Measurements from ENCODE around the gene S1PR1. TPM values are rescaled to one million over a fixed set of nuclear protein-coding genes. Genes with fewer than 3 reads are reported as not detected.

The S1PR1 gene
- total RNA-seq, 2 experiments from 2014 or later = 56.0 to 68.2 TPM

DNA sequence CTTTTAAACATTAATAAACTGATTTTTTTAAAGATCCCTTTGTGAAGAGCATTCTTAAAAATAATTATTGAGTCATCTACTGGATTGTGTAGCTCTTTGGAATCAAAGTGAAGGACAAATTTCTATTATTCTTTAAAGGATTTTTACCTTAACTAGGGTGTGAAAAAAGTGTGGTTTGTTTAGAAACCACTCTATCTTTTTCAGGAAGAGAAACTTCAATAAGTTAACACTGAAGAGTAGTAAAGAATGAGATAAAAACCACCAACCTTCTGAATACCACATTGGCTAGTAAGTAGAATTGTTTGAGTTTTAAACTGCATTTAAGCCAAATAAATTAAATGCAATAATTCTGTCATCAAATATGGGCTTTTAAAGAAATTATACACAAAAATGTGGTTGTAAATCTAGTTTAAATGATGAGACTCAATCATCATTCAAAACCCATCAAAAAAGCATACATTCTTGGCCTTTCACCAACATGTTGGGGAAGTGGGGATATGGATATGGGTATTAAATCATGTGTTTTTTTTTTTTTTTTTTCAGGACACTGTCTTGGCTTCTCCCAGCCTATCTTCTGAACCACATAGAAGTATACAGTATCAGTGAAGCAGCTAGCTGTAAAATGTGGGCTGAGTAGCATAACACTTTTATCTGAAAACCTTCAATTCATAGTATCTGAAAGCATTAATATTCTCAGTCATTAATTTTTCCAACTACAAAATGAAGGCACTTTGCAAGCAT is 4.8 kb downstream of the S1PR1 start:
- Mint-ChIP-seq H3K36me3 (peaks cover 59% of the 10 kb centered on the region), H3K27ac (no peak overlapping the region), H3K4me1 (peaks cover 44% of the 10 kb centered on the region), H3K27me3 (no peaks in the 10 kb centered on the region), H3K4me3 (no peak overlapping the region), H3K9me3 (ENCODE audit: low read depth) (no peaks in the 10 kb centered on the region)
- DNase-seq (no peak), ATAC-seq (no peak)
- CTCF ChIA-PET = interaction anchor here (1.1 to 3.8 kb wide), 2 partner anchors 9 to 45 kb away, joined by 3 to 54 read pairs; no protein-coding TSS in a partner anchor

DNA sequence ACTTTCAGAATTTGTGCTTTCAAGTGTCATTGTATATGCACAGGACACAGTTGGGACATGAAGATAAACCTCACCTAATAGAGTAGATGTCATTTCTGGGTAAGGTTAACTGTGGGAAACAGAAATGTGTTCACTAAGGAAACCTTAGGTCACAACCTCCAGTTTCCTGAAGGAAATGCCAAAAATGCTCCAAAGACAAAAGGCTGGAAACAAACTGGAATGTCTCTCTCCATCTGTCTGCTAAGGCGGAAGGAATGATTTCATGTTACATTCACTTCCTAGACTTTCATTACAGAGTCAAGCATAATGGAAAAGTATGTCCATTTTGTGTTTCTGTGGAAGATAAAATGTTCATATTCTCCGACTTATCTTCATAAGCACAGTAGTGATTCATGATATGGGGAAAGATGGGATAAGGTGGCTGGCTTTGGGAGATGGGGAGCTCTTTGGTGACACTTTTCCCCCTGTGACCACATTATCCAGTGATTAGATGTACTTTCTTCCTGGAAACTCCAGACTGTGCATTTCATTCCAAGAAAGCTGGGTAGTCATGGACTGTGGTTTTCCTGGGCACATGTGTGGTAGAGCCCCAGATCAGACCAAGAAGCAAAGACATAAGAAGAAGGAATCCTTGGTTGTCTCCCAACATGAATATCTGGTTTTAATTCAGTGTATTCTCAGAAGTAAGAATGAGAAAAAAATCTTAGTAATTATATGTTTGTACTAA is 5.7 kb downstream of the S1PR1 start:
- H3K27ac Mint-ChIP-seq = no peak overlapping the region

DNA sequence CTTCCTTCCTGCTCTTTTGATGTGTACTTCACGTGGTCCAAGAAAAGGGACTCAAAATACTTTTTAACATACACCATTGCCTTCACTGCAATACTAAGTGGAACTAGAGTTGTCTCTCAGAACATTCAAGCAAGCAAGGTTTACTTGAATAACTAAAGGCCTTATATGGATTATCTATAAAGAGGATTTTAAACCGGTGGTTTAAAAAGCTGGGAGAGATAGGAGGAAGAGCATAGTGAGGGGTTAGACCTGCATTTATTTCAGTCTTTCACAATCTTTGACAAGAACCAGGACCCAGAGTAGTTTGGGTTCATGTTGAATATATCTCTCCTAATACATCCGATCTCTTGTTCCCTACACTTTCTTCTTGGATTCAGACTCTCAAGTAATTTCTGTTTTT is 6.9 kb downstream of the S1PR1 start:
- H3K27me3 Mint-ChIP-seq = no peaks in the 10 kb centered on the region
- no peak overlapping the region for H3K4me3 Mint-ChIP-seq
- peaks cover 52% of the 10 kb centered on the region for H3K4me1 Mint-ChIP-seq

More for the DNA sequence above, 5.7 kb downstream of the S1PR1 start:
- peaks cover 48% of the 10 kb centered on the region for H3K4me1 Mint-ChIP-seq
- H3K9me3 Mint-ChIP-seq (ENCODE audit: low read depth) = no peaks in the 10 kb centered on the region
- DNase-seq (no peak), ATAC-seq (no peak)
- peaks cover 53% of the 10 kb centered on the region for H3K36me3 Mint-ChIP-seq
- CTCF ChIA-PET = no interaction called here
- no peaks in the 10 kb centered on the region for H3K27me3 Mint-ChIP-seq
- no peak overlapping the region for H3K4me3 Mint-ChIP-seq

DNA sequence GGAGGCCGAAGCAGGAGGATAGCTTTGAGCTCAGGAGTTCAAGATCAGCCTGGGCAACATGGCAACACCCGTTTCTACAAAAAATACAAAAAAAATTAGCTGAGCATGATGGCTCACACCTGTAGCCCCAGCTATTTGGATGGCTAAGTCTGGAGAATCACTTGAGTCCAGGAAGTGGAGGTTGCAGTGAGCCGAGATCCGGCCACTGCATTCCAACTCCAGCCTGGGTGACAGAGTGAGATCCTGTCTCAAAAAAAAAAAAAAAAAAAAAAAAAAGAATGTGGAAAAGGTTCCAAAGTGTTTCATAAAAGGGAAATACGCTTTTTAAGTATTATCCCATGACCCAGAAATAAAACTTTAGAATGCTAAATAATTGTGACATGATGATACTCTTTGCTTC is 8.0 kb downstream of the S1PR1 start:
- Mint-ChIP-seq H3K27ac (no peak overlapping the region), H3K36me3 (peaks cover 33% of the 10 kb centered on the region), H3K4me1 (peaks cover 41% of the 10 kb centered on the region), H3K27me3 (no peaks in the 10 kb centered on the region), H3K4me3 (no peak overlapping the region), H3K9me3 (ENCODE audit: low read depth) (no peaks in the 10 kb centered on the region)
- CTCF ChIA-PET = interaction anchor here (0.9 to 1.1 kb wide), 3 partner anchors 19 to 105 kb away, joined by 3 read pairs; no protein-coding TSS in a partner anchor
- DNase-seq = no peak
- ATAC-seq = no peak

More for the DNA sequence above, 6.9 kb downstream of the S1PR1 start:
- DNase-seq (no peak), ATAC-seq (no peak)
- Mint-ChIP-seq H3K36me3 (peaks cover 44% of the 10 kb centered on the region), H3K9me3 (ENCODE audit: low read depth) (no peaks in the 10 kb centered on the region), H3K27ac (no peak overlapping the region)
- CTCF ChIA-PET = interaction anchor here (0.6 to 0.9 kb wide), 3 partner anchors 8 to 887 kb away, joined by 3 to 4 read pairs (median 3); no protein-coding TSS in a partner anchor

DNA sequence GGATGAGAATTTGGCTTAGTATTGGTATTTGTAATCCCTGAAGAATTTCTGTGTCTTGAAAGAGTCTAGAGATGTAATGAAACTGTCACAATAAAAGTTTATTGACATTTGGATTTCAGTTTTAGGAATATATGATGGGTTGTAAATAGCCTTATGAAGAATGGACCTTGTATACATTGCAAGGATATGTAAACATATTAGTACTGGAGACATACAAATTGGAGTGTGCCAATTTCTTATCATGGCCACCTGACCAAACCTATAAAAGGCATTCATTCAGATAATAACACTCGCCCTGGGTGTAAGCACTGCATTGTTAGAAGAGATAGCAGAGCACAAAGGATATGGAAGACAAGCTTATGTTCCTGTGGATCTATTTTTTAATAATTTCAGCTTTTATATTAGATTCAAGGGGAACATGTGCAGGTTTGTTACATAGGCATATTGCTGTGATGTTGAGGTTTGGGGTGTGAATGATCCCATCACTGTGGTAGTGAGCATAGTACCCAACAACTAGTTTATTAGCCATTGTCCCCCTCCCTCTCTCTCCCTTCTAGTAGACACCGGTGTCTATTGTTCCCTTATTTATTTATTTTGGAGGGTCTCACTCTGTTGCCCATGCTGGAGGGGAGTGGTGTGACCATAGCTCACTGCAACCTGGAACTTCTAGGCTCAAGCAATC is 8.6 kb downstream of the S1PR1 start:
- H3K4me3 Mint-ChIP-seq = no peak overlapping the region
- H3K36me3 Mint-ChIP-seq = peaks cover 29% of the 10 kb centered on the region
- H3K27me3 Mint-ChIP-seq = no peaks in the 10 kb centered on the region
- ATAC-seq (no peak), DNase-seq (no peak)
- H3K9me3 Mint-ChIP-seq (ENCODE audit: low read depth) = no peaks in the 10 kb centered on the region
- CTCF ChIA-PET = interaction anchor here (0.6 to 1.1 kb wide), 5 partner anchors 9 to 106 kb away, joined by 3 to 4 read pairs (median 3); partner anchors contain the start of gene S1PR1
- no peak overlapping the region for H3K27ac Mint-ChIP-seq
- H3K4me1 Mint-ChIP-seq = peaks cover 36% of the 10 kb centered on the region

DNA sequence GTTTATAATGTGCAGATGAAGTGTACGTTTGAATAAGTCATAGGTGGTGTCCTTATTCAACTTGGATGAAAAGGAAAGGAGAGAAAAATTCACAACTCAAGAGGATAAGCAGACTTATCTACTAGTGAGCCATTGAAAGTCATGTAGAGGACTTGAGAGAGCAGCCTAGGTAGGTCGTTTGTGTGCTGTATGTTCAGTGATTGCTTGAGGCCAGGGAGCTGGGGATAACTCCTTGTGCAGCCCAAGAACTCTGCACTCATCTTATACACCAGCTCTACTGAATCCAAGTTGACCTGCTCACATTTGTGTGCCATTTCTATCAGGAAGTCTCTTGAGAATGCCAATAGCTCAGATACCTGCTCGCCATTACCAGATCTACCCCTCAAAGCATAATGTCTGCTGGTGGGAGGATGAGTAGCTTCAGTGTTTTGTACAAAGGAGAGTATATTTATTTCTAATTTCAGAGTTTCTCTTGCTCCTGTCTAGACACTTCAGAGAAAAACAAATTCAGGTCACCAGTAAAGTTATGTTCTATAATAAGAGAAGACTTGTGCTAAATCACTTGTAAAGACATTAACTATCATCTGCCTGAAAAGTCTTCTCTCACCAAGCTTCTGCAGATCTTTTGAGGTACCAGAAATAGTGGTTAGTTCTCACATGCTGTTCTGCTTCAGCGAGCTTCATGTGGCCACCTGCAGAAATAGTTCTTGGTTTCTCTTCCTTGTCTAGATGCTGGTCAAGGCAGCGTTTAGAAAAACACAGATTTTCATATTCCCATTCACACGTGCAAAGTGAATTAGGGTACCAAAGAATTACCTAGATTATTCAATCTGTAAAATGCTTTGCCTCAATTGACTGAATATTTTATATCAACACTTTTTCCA is 10.8 kb downstream of the S1PR1 start:
- CTCF ChIA-PET = interaction anchor here (0.9 to 2.2 kb wide), 4 partner anchors 9 to 324 kb away, joined by 3 to 11 read pairs (median 6); no protein-coding TSS in a partner anchor
- DNase-seq (no peak), ATAC-seq (no peak)
- H3K9me3 Mint-ChIP-seq (ENCODE audit: low read depth) = no peaks in the 10 kb centered on the region
- no peaks in the 10 kb centered on the region for H3K27me3 Mint-ChIP-seq
- H3K4me3 Mint-ChIP-seq = no peak overlapping the region
- H3K36me3 Mint-ChIP-seq = peaks cover 9% of the 10 kb centered on the region
- no peak overlapping the region for H3K27ac Mint-ChIP-seq
- H3K4me1 Mint-ChIP-seq = peaks cover 23% of the 10 kb centered on the region

DNA sequence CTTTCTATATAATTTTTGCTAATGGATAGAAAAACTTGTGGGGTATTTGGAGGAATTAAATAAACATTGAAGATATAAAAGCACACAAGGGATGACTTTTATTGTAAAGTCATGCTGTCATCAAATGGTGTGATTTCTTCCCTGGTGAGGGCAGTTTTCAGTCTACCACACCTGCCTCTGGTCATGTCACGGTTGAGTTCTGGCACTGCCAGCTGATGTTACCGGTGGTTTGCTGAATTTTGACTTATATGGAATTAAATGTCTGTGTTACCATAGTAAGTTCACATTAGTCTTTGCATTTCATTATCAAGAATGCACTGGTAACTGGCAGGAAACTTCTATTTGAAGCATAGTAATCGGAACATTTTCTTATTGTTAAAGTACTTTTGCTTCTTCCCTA is 13.4 kb downstream of the S1PR1 start:
- Mint-ChIP-seq H3K27me3 (no peaks in the 10 kb centered on the region), H3K9me3 (ENCODE audit: low read depth) (no peaks in the 10 kb centered on the region), H3K4me1 (peaks cover 17% of the 10 kb centered on the region), H3K4me3 (no peak overlapping the region), H3K27ac (no peak overlapping the region), H3K36me3 (no peaks in the 10 kb centered on the region)
- ATAC-seq = no peak
- CTCF ChIA-PET = interaction anchor here (1.1 to 6.1 kb wide), 4 partner anchors 9 to 113 kb away, joined by 3 to 47 read pairs (median 22); no protein-coding TSS in a partner anchor
- no peak for DNase-seq

DNA sequence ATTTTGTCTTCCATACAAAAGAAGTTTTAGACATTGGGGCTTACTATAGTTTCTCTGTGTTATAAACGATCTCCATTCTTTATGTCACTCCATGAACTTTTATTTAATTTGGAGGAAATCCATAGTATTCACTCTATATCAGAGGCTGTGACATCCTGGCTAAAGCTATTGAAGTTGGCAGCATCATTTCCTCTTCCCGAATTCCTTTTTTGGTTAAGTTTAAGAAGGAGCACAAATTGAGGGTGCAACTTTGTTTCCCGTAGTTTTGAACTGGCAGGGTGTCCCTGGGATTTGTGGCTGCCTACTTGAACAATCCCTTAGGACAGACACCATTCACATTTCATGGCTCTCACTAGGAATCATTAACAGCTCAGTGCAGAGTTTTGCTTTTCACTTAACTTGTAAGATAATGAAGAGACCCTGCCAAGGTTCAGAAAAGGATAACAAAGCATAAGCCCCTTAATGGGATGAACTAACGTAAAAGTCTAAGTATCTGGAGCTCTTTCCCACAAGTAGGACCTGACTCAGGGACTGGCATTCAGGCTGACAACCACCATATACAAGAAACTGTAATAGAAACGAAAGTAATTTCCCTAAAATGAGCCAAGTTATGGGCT is 13.9 kb downstream of the S1PR1 start:
- no peak overlapping the region for H3K4me3 Mint-ChIP-seq
- no peaks in the 10 kb centered on the region for H3K27me3 Mint-ChIP-seq
- H3K9me3 Mint-ChIP-seq (ENCODE audit: low read depth) = no peaks in the 10 kb centered on the region
- no peak for DNase-seq
- CTCF ChIA-PET = interaction anchor here (1.0 to 6.1 kb wide), 9 partner anchors 9 to 329 kb away, joined by 3 to 47 read pairs (median 6); no protein-coding TSS in a partner anchor
- H3K36me3 Mint-ChIP-seq = no peaks in the 10 kb centered on the region
- ATAC-seq = no peak
- H3K4me1 Mint-ChIP-seq = peaks cover 17% of the 10 kb centered on the region
- no peak overlapping the region for H3K27ac Mint-ChIP-seq

DNA sequence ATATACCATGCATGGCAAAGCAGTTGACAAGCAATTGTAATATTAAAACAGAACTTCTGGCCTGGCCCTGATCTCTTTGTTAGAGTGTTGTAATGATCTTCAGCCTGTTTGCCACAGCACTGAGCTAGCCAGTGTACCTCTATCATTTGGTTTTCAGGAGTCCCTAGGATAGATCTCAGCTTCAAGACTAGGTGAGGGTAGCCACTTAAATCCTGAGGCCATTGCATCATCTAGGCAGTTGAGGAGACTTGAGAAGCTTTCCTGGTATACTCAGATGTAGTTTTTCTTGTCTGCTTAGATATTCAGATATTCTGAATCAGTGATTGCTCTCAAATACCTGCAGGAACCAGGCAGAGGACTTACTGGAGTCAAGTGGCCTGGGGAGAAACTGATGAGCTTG is 14.7 kb downstream of the S1PR1 start:
- Mint-ChIP-seq H3K27ac (no peak overlapping the region), H3K4me1 (peaks cover 20% of the 10 kb centered on the region)
- ATAC-seq = no peak

DNA sequence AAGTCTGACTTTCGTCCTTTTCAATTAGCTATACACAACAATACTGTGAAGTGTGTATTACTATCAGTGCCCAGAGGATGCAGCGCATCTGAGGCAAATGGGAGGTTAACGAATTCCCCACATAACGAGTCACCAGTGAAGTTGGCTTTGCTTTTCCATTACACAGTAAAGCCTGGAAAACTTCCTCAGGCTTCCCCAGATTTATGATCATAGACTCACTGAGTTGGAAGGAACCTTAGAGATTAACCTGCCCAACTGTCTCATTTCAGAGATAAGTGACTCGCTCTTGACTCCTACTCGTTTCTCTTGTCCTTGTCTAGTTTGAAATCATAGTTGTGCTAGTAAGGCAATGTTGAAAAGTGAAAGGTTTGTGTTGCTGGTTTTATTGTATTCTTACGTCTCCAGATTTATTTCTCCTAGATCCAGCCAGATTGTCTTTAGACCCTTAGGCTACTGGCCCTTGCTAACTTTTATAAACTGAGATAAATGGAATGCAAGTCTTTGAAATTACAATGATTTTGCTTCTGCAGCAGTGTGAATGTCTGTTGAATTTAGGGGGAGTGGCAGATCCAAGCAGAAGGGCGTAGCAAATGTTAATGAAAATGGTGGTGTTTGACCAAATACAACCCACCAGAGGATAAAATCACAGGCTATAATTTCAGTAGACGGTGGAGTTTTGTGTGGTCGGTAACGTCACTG is 17.3 kb downstream of the S1PR1 start:
- Mint-ChIP-seq H3K9me3 (ENCODE audit: low read depth) (no peaks in the 10 kb centered on the region), H3K36me3 (peaks cover 3% of the 10 kb centered on the region), H3K4me3 (no peak overlapping the region), H3K4me1 (peaks cover 33% of the 10 kb centered on the region), H3K27me3 (no peaks in the 10 kb centered on the region), H3K27ac (peak overlapping the region; percentile 4)
- no peak for ATAC-seq
- DNase-seq = no peak
- CTCF ChIA-PET = interaction anchor here (1.1 to 6.1 kb wide), 5 partner anchors 9 to 117 kb away, joined by 3 to 47 read pairs (median 13); no protein-coding TSS in a partner anchor

More for the DNA sequence above, 14.7 kb downstream of the S1PR1 start:
- DNase-seq = no peak
- no peaks in the 10 kb centered on the region for H3K27me3 Mint-ChIP-seq
- CTCF ChIA-PET = interaction anchor here (0.8 to 6.1 kb wide), 12 partner anchors 13 to 330 kb away, joined by 3 to 47 read pairs (median 4); no protein-coding TSS in a partner anchor
- no peaks in the 10 kb centered on the region for H3K9me3 Mint-ChIP-seq (ENCODE audit: low read depth)
- no peak overlapping the region for H3K4me3 Mint-ChIP-seq
- no peaks in the 10 kb centered on the region for H3K36me3 Mint-ChIP-seq

DNA sequence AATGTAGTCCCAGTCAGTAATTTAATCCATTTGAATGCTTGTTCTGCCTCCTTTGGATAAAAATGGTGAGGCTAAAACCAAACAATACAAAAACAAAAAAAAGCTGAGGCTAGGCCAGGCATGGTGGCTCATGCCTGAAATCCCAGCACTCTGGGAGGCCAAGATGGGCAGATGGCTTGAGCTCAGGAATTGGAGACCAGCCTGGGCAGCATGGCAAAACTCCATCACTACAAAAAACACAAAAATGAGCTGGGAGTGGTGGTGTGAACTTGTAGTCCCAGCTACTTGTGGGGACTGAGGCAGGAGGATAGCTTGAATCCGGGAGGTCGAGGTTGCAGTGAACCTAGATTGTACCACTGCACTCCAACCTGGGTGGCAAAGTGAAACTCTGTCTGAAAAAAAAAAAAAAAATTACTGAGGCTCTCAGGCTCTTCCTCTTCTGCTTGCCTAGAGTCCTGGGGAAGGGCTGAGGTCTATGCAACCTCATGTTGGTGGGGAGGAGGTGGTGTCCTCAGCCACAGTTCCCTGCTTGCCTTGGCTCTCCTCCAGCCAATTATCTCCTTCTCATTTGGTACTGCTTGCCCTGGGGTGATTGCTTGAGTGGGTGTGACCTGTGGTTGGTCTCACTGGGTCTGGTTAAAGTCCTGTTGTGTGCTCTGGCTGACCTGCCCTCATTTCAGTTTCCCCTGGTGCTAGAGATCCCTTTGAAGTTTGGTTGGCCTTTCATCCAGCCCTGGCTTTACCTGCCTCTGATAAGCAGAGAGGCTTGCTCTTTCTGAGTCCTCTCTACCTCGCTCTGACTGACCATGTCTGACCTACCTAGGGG is 20.9 kb downstream of the S1PR1 start:
- H3K4me1 Mint-ChIP-seq = peaks cover 56% of the 10 kb centered on the region
- DNase-seq (peak; percentile 82), ATAC-seq (peak; percentile 83)
- H3K9me3 Mint-ChIP-seq (ENCODE audit: low read depth) = no peaks in the 10 kb centered on the region
- CTCF ChIA-PET = interaction anchor here (0.7 to 2.1 kb wide), 4 partner anchors 19 to 31 kb away, joined by 3 to 11 read pairs (median 7); no protein-coding TSS in a partner anchor
- H3K4me3 Mint-ChIP-seq = peak overlapping the region; percentile 4
- no peaks in the 10 kb centered on the region for H3K27me3 Mint-ChIP-seq
- peak overlapping the region; percentile 65 for H3K27ac Mint-ChIP-seq
- peaks cover 3% of the 10 kb centered on the region for H3K36me3 Mint-ChIP-seq
